ENCODE data around the gene CMTM4.
"Not testable (repeated sequence)": the region's sequence is repeated elsewhere in the genome, so short reads cannot be mapped to it uniquely, and the experiment has no call there.

The CMTM4 gene

DNA sequence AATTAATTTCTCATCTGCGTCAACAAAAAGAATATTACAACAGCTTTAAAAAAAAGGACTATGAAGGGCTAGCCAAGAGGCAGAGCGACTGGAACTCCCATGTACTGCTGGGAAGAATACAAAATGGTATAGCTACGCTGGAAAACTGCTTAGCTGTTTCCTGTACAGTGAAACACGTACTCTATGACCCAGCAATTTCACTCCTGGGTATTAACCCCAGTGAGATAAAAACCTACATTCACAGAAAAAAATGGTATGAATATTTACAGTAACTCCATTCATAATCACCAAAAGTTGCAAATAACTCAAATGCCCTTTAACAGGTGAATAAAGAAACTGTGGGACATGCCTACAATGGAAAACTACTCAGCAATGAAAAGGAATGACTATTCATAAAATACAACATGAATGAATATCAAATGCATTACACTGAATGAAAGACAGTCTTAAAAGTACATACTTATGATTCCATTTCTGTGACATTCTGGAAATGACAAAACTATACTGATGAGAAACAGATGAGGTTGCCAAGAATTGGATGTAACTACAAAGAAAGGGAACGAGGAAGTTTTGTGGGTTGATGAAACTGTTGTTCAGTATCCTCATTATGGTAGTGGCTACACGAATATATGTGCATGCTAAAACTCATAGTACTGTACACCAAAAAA is 27.6 kb downstream of the CMTM4 start:
- no peak for DNase-seq

DNA sequence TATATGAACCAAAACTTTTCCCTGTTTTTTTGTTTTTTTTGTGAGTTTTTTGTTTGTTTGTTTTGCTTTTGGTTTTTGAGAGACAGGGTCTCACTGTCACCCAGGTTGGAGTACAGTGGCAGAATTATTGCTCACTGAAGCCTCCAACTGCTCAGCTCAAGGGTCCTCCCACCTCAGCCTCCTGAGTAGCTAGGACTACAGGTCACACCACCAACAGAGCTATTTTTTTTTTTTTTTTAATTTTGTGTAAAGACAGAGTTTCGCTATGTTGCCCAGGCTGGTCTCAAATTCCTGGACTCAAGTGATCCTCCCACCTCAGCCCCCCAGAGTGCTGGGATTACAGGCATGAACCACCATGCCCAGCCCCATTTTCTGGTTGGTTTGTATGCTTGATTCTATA is 28.6 kb downstream of the CMTM4 start:
- DNase-seq, result no peak

DNA sequence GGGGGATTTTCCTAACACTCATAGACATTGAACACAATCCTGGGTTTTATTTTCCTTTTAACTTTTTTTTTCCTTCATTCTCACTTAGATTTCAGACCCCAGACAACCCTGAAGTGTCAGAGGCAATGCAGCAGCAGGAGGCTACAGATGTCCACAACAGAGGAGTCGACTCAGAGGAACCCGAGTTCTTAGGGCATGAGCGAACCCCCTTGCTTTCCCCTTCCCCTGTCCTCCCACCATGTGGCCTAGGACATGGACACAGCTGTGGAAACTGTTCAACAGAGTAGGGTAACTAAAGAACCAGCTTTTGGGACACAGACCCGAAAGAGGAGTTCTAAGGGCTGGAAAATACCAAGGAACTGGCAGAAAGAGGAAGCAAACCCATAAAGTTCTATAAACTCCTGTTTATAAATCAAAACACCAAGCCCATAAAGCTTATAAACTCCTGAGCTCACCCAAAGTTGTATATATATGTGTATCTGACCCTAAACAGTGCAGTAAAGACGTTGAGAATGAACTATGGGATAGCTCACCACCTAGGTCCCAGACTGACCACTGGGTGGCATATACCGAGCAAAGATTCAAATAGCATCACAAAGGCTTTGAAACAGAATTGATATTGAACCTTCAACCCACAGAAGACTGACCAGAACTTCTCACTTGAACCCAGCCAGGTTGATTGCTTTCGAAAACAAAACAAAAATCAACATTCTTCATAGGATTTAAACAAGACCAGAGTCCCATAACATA is 33.9 kb downstream of the CMTM4 start:
- no peak for DNase-seq

DNA sequence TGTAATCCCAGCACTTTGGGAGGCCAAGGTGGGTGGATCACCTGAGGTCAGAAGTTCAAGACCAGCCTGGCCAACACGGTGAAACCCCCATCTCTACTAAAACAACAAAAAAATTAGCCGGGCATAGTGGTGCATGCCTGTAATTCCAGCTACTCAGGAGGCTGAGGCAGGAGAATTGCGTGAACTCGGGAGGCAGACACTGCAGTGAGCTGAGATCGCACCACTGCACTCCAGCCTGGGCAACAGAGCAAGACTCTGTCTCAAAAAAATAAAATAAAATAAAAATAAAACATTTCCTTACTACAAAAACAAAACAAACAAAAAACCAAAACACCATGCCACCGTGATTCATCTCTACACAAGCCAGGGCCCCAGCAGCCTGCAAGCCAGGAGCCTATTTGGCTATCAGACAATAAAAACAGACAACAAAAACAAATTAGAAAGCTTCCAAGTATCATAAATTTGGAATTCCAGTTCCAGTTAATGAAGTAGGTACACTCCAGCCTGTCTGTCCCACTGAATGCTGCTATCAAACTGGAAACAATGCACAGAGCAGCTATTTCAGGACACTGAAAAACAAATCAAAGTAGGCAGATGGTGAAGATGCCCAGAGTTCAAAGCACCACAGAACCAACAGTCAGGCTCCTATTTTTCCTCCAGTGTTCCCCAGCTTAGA is 34.7 kb downstream of the CMTM4 start:
- DNase-seq, result not testable (repeated sequence)

DNA sequence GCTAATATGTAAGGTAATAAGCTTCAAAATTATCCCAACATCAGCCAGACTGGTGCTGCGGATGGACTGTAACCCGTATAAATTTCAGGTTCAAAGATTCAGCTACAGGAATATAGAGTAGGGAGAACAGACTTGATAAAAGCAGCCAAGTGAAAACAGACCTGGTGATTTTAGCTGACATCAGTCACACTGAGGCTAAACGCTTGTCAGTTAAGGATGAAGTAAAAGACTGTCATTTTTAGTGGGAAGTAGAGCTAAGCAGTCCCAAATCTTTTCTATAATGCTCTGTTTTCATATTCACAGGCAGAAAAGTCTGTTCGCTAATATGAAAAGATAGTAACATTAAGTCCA is 35.4 kb downstream of the CMTM4 start:
- DNase-seq, result no peak

DNA sequence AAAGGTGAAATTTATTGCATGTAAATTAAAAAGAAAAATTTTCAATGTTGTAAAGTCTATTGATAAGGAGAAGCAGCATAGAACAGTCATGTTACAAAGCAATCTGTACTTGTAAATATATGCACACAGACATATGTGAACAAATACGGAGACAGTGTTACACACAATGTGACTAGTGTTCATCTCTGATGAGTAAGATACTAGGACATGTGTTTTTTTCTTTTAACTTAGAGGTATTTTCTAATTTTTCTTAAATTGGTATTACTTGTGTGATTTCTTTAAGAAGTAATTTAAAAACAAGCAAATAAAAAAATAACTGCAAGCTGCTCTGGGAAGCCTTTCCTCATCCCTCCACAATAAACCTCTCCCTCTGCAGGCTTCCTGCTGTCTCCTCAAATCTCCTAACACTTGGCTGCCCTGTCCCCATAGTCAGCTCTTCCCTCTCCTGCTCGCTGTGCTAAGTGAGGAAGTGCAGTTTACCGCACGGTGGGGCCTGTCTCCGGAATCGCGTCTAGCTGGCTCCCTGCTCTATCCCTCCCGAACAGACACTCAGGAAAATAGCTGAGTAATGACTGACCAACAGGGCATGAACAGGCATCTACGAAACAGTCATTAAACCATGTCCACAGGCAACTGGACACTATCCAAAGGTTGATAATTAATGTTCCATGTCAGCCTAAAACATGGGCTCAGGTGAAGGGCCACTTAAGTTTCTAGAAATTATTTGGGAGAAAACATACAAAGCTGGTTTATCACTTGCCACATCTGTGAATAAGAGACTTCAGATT is 35.9 kb downstream of the CMTM4 start:
- no peak for DNase-seq

DNA sequence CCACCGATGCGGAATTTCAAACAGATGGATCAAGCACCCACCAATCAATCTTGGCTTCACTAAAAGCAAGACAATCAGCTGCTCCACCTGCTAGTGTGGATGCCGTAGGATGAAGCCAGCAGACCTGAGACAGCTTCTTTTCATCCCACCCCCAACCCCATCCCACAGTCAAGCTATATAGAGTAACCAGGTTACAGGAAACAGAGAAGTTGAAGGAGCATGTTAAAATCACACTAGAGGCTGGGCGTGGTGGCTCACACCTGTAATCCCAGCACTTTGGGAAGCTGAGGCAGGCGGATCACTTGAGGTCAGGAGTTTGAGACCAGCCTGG is 37.7 kb downstream of the CMTM4 start:
- DNase-seq, result no peak

DNA sequence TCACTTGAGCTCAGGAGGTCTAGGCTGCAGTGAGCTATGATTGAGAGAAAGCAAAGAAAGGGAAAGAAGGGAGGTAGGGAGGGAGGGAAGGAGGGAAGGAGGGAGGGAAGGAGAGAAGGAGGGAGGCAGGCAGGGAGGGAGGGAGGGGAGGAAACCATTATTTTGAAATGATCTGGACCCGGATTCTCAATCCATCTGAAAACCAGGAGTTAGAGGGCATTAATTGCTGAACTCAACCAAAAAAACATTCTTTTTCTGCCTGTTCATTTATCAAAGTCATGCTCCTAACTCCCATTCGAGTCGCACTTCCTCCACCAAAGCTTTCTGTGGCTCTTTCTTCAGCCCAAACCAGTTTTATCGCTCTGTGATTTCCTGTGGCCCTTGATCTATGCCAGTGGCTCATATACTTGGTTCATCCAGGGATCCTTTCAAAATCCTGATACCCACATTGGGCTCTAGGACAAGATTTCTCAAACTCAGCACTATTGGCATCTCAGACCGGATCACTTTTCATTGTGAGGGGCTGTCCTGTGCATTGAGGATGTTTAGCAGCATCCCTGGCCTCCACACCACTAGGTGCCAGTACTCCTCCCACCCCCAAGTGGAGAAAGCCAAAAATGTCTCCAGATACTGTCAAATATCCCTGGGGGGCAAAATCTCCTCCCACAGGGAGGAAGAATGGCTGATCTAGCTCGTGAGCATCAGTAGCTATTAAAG is 38.2 kb downstream of the CMTM4 start:
- no peak for DNase-seq

DNA sequence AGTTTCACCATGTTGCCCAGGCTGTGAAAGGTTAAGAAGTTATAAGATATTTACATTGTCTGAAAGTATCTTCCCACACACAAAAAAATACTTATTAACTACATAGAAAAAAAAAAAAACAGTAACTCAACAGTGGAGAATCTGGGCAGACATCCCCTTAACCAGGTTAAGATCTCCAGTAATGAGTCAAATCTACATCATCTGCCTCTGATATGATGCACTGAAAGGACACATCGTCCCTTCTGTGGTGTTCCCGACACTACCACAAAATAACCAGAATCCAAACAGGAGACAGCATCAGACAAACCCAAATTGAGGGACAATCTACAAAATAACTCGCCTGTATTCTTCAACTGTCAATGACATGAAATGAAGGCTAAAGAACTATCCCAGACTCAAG is 40.0 kb downstream of the CMTM4 start:
- DNase-seq, result no peak

DNA sequence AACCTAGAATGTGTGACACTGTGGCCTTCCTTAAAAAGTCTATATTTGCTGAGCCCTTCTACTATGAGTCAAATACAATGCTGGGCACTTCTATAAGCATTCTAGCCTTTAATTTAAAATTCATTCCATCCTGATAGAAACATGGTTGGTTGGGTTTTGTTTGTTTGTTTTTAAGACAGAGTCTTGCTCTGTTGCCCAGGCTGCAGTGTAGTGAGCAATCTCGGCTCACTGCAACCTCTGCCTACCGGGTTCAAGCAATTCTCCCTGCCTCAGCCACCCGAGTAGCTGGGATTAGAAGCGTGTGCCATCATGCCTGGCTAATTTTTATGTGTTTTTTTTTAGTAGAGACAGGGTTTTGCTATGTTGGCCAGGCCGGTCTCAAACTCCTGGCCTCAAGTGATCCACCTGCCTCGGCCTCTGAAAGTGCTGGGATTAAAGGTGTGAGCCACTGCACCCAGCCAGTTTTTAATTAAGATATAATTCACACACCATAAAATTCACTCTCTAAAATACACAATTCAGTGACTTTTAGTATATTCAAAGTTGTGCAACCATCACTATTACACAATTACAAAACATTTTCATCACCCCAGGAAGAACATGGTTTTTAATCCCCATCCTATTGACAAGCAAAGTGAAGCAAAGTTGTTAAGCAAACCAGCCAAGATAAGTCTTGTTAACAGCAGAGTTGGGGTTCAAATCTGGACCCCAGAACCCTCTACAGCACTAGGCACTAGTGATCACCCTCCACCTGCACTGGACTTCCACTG is 42.8 kb downstream of the CMTM4 start:
- DNase-seq, result no peak

DNA sequence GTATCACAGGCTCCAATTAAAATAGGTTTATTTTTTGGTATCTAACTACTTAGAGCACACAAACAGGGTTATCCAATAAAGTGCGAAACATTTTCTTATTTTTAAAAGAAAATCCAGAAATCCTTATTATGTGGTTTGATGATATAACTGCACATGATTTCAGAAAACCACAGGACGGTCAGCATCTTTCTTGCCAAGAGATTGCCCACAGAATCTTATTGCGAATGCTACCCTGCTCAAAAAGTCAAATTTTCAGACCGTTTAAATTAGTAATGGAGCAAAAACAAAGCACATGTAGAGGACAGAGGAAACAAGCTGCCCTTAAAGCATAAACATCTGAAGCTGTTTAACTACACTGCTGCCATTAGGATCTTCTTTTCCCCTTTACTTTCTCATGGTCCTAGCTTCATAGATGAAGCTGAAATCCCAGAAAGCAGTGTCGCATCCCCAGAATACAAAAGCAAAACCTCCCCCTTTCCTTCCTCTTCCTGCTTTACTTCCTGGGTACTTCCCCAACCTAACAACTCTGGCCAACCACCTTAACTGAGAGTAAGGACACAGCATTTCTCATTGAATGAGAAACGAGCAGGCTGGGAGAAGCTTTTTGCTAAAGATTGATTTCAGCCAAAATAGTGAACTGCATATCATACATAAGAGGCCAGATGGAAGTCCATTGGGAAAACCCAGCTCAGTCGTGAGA is 43.7 kb downstream of the CMTM4 start:
- no peak for DNase-seq

DNA sequence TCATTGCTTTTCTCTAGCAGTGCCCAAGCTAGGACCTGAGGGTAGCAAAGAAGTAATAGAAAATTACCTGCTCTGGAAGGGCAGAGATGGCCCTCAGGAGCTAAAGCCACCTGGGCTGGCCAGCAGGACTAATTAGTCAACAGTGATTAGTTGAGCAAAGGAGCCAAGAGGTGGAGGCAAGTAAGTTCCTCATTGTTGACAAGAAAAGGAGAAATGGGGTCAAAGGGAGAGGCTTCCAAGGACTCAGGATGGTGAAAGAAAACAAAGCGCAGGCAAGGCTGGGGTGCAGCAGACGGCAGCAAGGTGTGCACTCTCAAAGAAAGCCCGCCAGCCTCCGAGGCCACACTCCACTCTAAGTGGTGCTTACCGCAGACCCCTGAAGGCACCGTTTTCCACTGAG is 44.6 kb downstream of the CMTM4 start:
- no peak for DNase-seq

DNA sequence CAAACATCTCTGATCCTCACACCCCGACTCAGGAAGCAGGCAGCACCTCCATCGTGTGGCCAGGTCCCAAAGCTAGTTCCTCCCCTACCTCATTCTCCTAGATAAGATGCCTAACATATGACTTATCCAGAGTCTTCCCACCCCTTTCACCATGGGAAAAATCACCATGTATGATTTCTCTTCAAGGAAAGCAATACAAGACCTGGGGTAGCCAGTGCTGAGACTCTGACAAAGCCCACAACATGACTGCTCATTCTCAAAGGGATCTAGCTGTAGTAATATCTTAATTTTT is 45.1 kb downstream of the CMTM4 start:
- DNase-seq, result no peak

DNA sequence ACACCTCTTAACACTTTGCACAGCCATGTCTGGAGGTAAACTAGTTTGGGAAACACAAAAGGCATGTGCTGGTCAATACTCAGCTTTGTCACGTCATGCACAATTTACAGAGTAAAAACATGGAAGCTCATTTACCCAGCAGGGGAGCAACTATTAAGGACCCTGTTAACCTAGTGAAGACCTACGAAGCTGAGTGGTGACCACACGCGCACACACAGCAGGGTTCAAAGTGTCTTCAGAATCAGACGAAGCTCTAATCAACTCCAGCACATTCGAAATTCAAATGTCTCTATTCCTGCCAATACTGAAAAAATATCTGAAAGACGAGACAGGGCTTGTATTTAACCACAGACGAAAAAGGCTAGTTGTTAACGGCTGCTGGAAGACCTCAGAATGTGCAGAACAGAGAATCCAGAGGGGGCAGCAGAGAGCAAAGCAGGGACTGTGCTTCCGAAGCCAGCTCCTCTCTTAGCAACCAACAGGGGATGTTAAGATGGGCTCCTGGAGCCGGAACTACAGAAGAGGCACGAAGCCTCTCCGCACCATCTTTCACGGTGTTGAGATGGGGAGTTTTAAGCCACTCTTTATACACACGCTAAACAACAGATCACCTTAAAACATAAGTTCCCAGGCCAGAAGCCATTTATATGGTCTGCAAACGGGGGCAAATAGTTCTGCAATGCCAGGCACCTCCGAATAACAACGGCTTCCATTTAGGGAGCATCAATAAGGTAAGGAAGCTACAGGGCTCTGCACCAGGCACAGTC is 45.7 kb downstream of the CMTM4 start:
- DNase-seq, result peak; percentile 61

DNA sequence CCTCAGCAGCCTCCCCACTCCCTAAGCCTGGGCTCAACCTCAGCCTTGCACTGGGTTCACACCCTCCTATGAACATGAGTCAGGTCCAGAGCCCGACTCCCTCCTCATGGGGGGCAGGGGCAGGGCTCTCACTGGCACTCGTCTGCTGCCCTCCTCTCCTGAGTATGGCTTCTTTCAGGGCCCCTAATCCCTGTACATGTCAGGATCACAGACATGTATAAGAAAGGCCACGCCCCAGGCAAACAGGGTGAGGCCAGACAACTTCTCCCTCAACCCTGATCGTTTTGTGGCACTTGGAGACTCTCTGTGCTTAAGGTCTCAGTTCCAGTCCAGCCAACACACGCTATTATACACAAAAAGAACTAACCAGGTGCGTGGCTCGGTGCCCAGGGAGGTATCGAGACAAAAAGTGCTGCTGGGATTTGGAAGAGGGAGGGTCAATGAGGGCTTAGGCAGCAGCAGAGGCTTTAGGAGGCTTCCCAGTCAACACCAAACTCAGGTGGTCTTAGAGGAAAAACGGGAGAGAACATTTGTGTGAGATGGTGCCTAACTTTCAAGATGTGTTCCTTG is 46.8 kb downstream of the CMTM4 start:
- DNase-seq, result no peak

DNA sequence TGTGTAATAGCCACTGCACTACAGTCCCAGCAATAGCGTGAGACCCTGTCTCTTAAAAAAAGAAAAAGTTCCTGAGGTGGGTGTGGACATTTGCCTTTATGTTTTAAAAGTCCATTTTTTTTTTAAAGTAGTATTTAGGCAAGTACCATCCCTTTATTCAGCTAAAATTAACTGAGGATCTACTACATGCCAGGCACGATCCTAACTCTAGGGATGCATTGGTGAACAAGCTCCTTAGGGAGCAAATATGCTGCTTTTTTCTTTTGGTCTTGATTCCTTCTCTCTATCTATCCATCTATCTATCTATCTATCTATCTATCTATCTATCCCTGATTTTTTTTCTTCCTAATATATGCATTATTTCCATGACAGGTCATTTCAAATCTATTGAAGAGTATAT is 47.4 kb downstream of the CMTM4 start:
- no peak for DNase-seq

DNA sequence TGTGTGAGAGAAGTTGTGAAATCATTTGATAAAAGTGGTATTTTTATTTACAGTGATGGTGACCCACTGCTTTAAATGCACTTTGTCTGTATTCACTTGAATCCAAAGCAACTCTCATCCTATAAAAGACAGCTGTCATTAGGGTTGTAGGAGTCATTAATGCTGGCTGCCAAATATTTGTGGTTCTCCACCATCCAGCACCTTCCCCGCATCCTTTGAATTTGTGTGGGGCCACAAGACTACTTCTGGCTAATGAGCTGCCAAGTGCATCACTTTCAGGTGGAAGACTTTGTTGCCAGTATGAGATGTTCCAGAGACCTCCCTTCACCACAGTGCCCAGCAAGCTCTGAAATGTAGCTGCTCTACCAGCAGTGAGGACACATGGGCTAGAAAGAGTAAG is 48.7 kb downstream of the CMTM4 start:
- DNase-seq, result no peak

DNA sequence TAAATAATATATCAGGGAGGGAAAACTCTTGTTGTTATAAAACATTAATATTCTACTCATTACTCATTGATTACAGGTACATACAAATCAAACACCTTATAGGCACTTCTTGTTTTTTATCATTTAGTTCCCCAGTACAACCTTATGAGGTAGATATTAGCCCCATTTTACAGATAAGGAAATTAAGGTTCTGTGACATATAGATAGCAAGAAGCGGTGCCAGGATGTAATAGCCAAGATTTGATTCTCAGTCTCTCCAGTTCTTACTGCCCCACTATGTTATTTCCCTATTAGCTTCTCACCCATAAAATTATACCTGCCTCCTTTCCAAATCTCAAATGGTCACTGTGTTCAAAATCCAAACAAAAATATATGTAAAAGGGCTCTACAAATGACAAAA is 55.2 kb downstream of the CMTM4 start:
- DNase-seq, result no peak

DNA sequence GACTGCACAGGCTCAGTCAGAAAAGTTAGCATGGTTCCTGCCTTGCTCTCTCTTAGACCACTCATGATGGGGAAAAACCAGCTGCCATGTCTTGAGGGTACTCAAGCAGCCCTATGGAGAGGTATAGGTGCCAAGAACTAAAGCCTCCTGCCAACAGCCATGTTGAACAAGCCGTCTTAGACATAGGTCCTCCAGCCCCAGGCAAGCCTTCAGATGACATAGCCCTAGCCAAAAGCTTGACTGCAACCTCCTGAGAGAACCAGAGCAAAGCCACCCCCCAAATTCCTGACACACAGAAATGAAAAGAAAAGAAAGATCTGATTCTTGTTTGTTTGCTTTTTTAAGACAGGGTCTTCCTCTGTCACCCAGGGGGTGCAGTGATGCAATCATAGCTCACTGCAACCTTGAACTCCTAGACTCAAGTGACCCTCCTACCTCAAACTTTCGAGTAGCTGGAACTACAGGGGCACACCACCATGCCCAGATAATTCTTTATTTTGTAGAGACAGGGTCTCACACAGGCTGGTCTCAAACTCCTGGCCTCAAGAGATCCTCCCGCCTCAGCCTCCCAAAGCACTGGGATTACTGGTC is 55.7 kb downstream of the CMTM4 start:
- DNase-seq, result no peak
